ENCODE data around the gene CACHD1. TPM values are rescaled to one million over a fixed set of nuclear protein-coding genes. Genes with fewer than 3 reads are reported as not detected.

CACHD1 gene
- total RNA-seq, 2 donors from 2014 or later = 3.5 to 9.2 TPM

DNA sequence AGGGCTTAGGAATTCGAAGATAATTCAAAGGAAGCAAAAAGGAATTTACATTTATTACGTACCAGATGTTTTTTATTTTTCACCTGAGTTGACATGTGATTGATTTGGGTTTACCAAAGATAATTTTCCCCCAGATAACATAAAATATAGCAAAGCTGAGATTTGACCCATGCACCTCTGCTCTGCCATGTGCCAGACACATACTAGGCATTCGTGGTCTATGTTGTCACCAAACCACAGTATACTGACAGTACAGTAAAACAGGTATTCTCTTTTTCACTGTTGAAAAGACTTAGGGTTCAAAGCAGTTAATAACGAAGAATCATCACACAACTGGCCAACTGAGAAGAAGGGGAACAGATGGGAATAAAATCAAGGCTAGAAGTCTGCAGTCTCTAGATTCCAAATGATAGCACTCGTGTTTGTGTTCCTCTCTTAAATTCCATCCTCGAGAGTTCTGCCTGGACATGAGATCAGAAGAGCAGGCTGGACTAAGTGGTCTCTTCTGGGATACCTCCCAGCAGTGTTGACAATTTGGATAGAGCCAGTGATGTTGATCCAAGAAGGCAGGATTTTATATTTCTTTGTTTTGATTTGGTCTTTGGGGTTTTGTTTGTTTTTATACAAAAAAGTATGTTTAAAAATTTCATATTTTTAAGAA lies 189.7 kb downstream of the CACHD1 start:
- ATAC-seq = no peak
- DNase-seq = no peak
- intact Hi-C loops (cut with DNase I) = no loop called here

GRCh38 chr1:64663668-64664067 lies 193.7 kb downstream of the CACHD1 start:
- DNase-seq (no peak), ATAC-seq (no peak)
- intact Hi-C loops (cut with DNase I) = no loop called here

- DNase-seq = no peak
- no peak for ATAC-seq
- intact Hi-C loops (cut with DNase I) = no loop called here
These were observed 194.4 kb downstream of the CACHD1 start for GRCh38 chr1:64664299-64664698.

DNA sequence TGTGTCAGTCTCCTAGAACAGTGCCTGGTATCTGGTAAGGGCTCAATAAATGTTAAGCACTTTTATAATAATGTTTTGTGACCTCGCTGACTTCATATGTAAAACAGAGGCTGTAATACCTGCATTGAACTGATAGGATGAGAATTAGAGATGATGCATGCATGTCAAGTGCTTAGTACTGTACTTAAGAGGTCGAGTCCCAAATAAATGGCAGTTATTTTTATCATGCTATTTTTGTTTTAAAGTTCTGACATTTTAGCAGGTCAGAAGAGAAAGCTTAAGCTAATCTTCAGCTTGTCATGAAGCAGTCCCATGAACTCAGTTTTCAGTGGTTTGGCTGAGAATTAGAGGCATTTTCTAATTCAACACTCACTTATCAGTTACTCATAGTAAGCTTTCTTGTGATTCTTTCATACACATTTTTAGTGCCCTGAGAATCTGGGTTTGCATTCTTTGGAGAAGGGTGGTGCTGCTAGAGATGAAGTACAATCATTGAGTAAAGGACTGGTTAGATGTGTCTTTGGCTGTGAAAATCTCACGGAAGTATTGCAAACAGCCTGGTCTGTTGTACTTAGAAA lies 199.3 kb downstream of the CACHD1 start:
- no peak for DNase-seq
- intact Hi-C loops (cut with DNase I) = no loop called here
- ATAC-seq = no peak

- intact Hi-C loops (cut with DNase I) = loop anchor here (5.0 to 10.0 kb wide), 4 partner anchors 204 to 411 kb away; partner anchors contain the start of gene CACHD1 (in 1 of the 2)
- DNase-seq (no peak), ATAC-seq (no peak)
These were observed 205.9 kb downstream of the CACHD1 start for GRCh38 chr1:64675718-64676345.

GRCh38 chr1:64676386-64676785 lies 206.5 kb downstream of the CACHD1 start:
- DNase-seq = no peak
- intact Hi-C loops (cut with DNase I) = loop anchor here (5.0 to 10.0 kb wide), 4 partner anchors 204 to 412 kb away; partner anchors contain the start of gene CACHD1 (in 1 of the 2)
- ATAC-seq = no peak

- intact Hi-C loops (cut with DNase I) = loop anchor here (5.0 to 10.0 kb wide), 4 partner anchors 205 to 413 kb away; partner anchors contain the start of gene CACHD1 (in 1 of the 2)
- ATAC-seq (no peak), DNase-seq (no peak)
These were observed 207.6 kb downstream of the CACHD1 start for GRCh38 chr1:64677532-64677931.

GRCh38 chr1:64678366-64678765 lies 208.4 kb downstream of the CACHD1 start:
- no peak for ATAC-seq
- no peak for DNase-seq
- intact Hi-C loops (cut with DNase I) = loop anchor here (5.0 to 10.0 kb wide), 4 partner anchors 206 to 414 kb away; partner anchors contain the start of gene CACHD1 (in 1 of the 2)

GRCh38 chr1:64679177-64679576 lies 209.2 kb downstream of the CACHD1 start:
- ATAC-seq (no peak), DNase-seq (no peak)
- intact Hi-C loops (cut with DNase I) = loop anchor here (5.0 to 10.0 kb wide), 4 partner anchors 207 to 414 kb away; partner anchors contain the start of gene CACHD1 (in 1 of the 2)

DNA sequence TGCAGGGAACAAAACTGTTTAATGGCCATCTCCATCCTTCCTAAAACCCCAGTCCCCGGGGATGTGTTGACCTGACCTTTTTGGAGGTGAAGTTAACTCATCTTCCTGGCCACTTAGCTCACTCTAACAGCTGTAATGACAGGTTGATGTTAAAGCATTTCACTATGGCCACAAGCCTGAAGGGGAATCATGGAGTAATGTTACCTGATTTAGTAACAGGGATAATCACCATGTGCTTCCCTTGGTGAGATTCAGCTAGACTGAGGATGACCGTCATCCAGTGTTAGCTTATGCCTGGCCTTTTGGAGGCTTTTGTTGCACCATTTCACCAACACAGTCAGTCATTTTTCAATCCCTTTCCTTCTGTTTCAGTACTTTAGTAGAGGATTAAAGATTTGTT lies 210.7 kb downstream of the CACHD1 start:
- peak in 1 of 2 donors; percentile 60 for ATAC-seq
- intact Hi-C loops (cut with DNase I) = loop anchor here in 1 of 2 donors (10.0 kb wide), 1 partner anchor 144 kb away; no protein-coding TSS in a partner anchor
- DNase-seq = no peak

DNA sequence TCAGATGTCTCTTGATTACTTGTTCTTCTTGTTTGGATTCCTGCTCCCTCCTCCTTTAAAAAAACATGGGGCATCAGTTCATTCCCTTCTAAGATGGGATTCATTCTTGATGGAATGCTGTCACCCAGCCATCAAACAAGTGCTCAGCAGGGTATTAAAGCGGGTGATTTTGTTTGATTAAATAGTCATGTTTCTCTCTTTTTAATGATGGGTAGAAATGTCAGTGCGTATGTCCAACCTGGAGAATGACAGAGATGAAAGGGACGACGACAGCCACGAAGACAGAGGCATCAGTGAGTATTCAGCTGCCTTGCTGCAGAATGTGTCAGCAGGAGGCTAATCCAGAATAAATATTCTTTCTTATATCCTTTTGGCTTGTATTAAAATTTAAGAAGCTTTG lies 211.1 kb downstream of the CACHD1 start:
- ATAC-seq (no peak), DNase-seq (no peak)
- intact Hi-C loops (cut with DNase I) = loop anchor here in 1 of 2 donors (10.0 kb wide), 1 partner anchor 144 kb away; no protein-coding TSS in a partner anchor

GRCh38 chr1:64683419-64683818 lies 213.5 kb downstream of the CACHD1 start:
- intact Hi-C loops (cut with DNase I) = loop anchor here in 1 of 2 donors (10.0 kb wide), 1 partner anchor 141 kb away; no protein-coding TSS in a partner anchor
- no peak for DNase-seq
- ATAC-seq = no peak

DNA sequence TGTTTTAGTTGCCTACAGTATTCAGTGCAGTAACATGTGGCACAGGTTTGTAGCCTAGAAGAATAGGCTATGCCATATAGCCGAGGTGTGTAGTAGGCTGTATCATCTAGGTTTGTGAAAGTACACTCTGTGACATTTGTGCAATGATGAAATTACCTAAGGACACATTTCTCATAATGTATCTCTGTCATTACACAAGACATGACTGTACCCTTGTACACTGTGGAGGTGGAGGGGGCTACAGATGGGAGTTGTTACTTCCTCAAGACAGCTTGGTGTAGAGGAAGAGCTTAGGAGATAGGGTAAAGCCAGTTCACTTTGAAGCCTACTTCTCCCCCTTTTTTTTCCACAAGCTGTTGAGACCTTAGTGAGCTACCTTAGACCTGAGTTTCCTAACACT lies 215.3 kb downstream of the CACHD1 start:
- intact Hi-C loops (cut with DNase I) = loop anchor here (5.0 to 10.0 kb wide), 2 partner anchors 140 to 413 kb away; no protein-coding TSS in a partner anchor

DNA sequence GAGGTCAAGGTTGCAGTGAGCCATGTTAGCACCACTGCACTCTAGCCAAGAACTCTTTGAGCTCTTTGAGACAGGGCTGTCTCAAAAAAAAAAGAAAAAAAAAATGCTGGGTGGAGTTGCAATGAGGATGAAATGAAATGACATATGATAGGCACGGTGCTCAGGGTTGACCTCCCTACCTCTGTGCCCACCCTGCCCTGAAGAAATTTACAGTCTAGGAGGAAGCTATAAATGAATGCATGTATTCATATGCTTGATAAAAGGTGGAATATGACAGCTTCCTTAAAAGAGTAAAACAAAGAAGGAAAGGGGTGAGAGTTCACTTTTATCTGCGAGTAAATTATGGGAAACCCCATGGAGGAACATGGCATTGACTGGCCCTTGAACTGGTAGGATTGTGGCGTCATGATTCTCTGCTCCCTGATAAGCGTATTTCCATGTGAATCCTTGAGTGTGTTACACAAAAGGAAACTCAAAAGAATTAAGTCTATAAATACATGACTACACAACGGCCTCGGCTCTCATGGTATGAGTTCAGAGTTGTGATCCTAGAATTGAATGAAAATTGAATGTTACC lies 215.9 kb downstream of the CACHD1 start:
- intact Hi-C loops (cut with DNase I) = loop anchor here (5.0 to 10.0 kb wide), 2 partner anchors 139 to 414 kb away; no protein-coding TSS in a partner anchor
- DNase-seq = no peak
- no peak for ATAC-seq

More for the DNA sequence above, 215.3 kb downstream of the CACHD1 start:
- ATAC-seq = no peak
- DNase-seq = no peak

DNA sequence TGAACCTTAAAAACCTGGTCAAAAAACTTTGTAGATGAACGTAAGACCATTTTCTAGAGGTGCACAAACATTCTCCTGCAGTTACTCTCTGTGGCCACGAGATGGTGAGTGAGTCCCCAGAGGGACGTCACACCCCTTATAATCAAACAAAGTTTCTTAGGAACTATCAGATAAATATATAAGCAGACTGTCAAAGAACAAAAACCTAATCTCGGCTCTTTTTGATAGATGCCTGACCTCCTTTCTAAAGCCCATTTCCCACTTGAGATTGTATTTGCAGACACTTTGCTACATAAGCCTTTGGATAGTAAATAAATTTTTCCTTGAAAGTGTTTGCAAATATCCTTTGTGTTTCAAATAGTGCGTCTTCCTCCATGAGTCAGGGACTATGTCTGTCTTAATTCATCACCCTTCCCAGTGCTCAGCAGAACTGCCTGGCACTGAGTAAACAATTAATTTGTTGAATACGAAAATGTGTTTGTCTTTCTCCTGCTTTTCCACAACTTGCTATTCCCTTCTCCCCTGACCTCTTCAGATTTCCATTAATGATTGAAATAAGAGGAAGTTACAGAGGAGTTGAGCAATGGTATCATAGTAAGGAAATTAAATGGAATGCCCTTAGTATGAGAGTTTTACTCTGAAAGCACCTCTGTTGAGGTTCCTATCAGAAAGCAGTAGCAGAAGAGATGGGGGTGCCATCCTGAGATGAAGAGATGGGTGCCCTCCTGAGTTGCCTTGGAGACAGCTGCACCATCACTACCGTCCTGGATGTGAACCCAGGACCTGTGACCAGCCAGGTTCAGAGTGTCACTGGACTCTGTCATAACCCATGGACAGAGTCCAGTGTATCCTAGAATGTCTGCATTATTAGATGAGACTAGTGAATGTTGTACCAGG lies 217.1 kb downstream of the CACHD1 start:
- intact Hi-C loops (cut with DNase I) = loop anchor here (1.0 to 10.0 kb wide), 3 partner anchors 136 to 415 kb away; no protein-coding TSS in a partner anchor
- DNase-seq = no peak
- peak; percentile 47 to 73 for ATAC-seq

DNA sequence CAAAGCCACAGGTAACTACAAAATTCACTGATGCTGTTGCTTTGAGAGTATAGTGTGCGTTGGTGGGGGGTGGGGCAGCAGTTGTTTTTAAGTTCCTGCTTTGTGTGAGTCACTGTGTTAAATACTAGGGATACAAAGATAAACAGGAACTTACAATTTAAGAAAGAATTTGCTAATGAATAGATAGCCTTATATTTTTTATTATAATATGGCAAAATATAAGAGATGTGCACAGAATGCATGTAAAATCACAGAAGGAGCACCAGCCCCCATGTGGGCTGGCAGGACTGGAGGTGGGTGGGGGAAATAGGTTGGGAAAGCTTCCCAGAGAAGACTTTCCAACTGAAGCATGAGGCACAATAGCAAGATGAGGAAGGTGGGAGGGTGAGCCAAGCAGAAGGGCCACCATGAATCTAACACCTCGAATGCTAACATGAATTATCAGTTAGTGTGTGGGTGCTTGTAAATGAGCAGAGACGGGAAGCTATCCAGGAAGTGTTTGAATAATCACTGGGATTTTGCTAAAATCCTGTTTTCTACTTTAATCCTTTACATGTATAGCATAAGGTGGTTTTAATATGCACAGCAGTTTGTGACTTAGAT lies 217.9 kb downstream of the CACHD1 start:
- ATAC-seq (peak in 1 of 2 donors; percentile 52), DNase-seq (peak; percentile 37)
- intact Hi-C loops (cut with DNase I) = loop anchor here (1.0 to 10.0 kb wide), 3 partner anchors 135 to 416 kb away; no protein-coding TSS in a partner anchor

- ATAC-seq = no peak
- DNase-seq = no peak
- intact Hi-C loops (cut with DNase I) = no loop called here
These were observed 221.7 kb downstream of the CACHD1 start for GRCh38 chr1:64691626-64692025.

- DNase-seq = no peak
- ATAC-seq = no peak
- intact Hi-C loops (cut with DNase I) = no loop called here
These were observed 223.0 kb downstream of the CACHD1 start for GRCh38 chr1:64692911-64693310.
